Superior temporal gyrus (tissue), 1 donor: ENCODE measurements around the gene TMTC1.

Experiments
- DNase-seq: peaks from one replicate; pipeline ENCODE4 v3.0.0-alpha.2; 2016; ENCODE audit errors: extremely low spot score

Gene TMTC1

DNA sequence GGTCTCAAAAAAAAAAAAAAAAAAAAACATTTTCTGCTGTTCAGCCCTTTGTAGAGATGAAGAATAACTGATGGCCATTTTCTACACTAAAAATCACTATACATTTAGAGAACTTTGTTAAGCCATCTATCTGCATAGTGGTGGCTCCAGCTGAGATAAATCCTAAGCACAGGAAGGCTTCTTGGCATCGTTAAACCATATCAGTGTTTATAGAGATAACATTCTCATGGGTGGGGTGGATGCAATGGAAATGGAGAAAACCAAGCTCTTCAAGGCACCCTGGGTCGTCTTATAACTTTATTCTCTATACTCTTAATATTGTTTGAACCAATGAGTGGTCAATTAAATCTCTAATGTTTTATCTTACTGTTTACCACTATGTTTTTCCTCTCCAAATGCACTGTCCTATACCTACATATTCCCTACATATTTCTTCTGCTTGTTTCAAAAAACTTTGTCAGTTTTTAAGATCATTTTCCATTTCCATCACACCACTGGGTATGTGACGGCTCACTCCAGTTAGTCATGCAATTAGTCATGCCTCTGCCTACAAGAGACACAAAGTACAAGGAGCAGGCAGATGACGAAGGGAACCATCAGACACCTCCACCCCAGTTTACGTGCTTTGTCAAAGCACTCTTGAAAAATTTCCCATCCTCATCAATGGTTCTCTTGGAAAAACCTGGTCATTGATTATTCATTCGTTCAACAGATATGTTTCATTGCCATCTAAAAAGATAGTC, 166.9 kb downstream of the TMTC1 start:
- peak; percentile 49 for DNase-seq

- no peak for DNase-seq
Measured at GRCh38 chr12:29614694-29615325, 168.9 kb downstream of the TMTC1 start.

DNA sequence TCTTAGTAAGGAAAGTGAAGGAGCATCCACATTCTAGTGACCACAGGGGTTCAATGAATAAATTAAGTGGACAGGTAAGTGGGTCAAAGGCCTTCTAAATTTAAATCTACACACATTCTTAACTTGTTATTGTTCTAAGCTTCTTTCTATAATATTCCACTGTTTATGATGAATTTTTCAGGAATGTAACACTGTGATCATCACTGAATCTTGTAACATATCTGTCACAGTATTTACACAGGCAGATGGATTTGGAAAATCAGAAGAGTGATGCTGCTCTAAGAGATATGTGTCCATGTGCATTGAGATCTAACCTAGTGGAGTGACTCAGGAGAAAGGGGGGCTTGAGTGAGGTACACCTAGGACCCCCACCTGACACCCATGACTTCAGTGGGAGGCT, 170.8 kb downstream of the TMTC1 start:
- DNase-seq, result no peak

- DNase-seq, result no peak
Measured at GRCh38 chr12:29611906-29612305, 171.8 kb downstream of the TMTC1 start.

GRCh38 chr12:29610473-29611170, 173.1 kb downstream of the TMTC1 start:
- DNase-seq, result peak; percentile 33

DNA sequence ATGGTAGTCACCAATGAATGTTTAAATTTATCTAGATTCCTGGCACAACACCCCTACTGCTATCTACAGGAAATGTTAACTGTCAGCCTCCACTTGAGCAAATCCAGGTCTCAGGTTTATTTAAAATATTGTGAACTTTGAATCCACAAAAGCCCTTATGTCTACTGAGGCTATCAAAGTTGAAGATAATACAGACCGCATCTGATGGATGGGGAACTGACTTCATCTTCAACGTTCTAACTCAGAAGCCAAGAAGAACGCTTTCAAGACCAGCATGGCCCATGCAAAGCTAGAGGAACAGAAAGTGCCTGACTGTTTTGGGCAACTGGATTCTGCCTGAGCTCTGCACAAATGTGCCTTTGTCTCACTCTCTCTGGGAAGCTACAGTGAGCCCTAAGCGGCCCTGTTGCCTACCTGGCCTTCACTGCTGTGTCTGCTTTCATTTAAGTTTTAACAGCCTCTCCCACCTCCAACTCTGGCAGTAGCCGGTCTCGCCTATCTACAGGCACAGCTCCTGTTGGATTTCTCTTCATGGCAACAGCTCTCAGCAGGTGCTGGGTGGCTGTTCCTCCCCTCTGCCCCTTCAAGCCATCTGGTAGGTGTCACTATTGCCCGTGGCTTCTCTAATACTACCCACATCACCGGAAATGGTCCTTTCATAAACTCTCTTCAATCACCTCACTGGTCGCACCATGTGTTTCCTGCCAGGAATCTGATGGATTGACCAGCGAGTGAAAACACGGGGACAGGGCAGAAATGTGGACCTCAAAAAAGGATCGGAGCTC, 174.1 kb downstream of the TMTC1 start:
- DNase-seq, result no peak

GRCh38 chr12:29608581-29608980, 175.2 kb downstream of the TMTC1 start:
- DNase-seq, result no peak

DNA sequence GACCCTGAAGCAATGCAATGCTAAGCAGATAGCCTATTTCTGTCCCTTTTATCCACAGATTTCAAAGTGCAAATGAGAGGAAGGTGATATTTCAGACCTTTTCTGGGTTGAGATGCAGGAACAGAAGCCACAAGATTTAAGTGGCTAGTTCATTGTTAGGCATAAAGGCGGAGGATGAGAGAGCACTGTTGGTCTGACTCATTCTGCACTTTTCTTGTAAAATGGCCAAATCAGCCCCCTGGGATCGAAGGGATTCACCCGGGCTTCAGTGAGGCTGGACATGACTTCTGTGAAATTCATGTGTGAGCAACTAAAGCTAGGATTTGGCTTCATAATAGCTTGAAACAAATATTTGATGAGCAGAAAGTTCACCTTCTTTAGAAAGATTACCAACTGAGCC, 184.4 kb downstream of the TMTC1 start:
- no peak for DNase-seq

- no peak for DNase-seq
Measured at GRCh38 chr12:29595071-29595755, 188.5 kb downstream of the TMTC1 start.

DNA sequence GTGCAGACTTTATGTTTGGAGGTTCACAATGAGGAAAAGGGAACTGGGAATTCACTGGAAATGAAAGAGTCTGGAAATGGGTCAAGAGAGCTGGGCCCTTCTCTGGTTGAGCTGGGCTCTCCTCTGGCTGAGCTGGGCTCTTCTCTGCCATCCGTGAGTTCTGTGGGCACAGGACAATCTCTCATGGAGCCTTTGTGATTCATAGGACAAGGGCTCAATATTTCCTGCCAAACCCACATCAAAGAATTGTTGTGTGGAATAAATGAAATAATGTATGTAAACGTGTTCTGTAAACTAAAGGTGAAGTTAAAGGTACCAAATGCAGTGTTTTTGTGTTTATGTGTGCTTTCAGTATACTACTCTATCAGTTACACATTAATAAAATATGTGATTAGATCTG, 190.7 kb downstream of the TMTC1 start:
- no peak for DNase-seq

DNA sequence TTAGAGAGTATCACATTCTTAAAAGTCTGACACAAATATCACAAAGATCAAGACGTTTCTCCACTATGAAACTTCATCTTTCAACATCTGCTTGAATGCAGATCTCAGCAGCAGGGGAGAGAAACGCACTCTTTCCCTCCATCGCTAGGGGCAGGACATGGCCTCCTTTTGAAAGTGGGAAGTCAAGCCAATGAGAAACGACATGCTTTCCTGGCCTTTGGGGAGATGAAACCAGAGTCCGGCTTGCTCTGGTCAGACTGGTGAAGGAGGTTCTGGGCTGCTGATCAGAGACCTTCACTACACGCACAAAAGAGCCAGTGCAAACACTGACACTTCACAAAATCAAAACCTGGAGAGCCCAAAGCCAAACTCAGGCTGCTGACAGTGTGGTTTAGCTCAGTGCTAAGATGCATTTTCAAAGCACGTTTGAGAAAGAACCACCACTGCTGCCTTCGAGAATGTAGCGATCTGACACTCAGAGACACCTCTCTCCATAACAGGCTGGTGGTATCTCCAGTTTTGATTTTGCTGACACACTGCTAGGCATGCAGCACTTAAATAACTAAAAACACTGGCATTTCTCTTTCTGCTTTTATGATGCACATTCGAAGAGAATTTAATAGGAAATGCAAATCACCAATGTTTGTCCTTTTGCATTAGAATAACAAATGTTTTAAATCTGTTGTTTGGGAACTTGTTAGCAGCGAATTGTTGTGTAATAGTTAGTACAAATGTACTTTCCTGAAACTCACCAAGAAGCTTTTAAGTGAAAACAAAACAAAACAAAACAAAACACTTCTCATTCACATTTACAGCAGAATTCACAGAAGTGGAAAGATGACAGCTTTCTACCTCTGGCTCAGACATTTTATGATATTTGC, 192.4 kb downstream of the TMTC1 start:
- DNase-seq, result no peak

DNA sequence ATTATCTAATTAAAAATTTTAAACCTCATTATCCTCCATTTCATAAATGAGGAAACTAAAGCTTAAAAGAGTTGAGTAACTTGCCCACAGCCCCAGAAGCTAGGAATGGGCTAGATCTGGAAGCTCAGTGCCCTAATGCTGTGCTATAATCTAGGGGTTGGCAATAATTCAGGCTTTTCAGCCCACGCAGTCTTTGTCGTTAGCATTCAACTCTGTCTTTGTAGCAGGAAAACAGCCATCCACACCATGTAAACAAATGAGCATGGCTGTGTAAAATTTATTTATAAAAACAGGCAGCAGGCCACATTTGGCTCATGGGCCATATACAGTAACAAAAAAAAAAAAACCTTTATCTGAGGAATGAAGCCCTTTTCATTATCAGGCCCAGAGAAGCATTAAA, 193.9 kb downstream of the TMTC1 start:
- DNase-seq, result no peak

GRCh38 chr12:29589286-29589820, 194.4 kb downstream of the TMTC1 start:
- DNase-seq, result no peak

GRCh38 chr12:29582677-29583272, 201.0 kb downstream of the TMTC1 start:
- no peak for DNase-seq

GRCh38 chr12:29582146-29582545, 201.6 kb downstream of the TMTC1 start:
- DNase-seq, result no peak

DNA sequence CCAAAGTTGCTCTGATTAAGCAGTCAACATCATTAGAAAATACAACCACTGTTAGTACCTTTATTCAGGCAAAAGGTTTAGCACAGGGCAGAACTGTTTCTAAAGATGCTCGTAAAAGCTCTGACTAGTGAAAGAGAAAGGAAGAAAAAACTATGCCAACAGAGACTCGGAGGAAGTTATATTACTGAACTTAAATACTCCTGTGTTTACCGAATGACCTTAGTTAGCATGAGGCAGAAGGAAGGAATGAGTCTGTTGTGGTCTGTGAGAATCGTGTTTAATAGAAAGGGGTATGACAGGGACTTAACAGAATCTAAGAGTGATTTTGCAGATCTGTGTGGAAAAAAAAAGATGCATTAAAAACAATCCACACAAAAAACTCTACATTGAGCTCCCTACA, 202.1 kb downstream of the TMTC1 start:
- DNase-seq, result no peak

- DNase-seq, result no peak
Measured at GRCh38 chr12:29580971-29581370, 202.8 kb downstream of the TMTC1 start.

DNA sequence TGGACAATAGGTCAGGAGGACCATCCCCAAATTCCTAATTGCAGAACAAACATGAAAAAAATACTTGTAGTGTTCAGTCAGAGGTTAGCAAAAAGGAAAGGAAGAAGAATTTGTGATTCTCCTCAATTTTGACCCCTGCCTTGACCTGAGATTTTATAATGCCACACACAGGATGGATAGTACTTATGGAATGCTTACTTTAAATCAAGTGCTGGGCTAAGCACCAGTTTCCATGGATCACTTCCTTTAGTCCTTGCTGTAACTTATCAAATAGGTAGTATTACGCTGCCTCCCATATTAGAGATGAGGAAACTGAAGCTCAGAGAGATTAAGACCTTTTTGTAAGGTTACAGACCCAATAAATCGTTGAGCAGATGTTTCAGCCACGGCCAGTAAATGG, 205.0 kb downstream of the TMTC1 start:
- DNase-seq, result no peak

- no peak for DNase-seq
Measured at GRCh38 chr12:29578070-29578469, 205.7 kb downstream of the TMTC1 start.

DNA sequence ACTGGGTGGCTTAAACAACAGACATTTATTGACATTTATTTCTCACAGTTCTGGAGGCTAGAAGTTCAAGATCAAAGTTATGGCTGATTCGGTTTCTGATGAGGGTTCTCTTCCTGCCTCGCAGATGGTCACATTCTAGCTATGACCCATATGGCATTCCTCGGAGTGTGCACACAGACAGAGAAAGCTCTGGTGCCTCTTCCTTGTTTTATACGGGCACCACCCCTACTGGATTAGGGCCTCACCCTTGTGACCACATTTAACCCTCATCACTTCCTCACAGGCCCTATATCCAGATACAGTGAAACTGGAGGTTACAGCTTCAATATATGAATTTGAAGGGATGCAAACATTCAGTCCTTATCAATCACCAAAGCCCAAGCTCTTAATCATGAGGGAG, 209.2 kb downstream of the TMTC1 start:
- DNase-seq, result no peak
